ENCODE results near the gene DUT. TPM values are rescaled to one million over a fixed set of nuclear protein-coding genes. Genes with fewer than 3 reads are reported as not detected.

DUT gene
- total and polyA plus RNA-seq, 2 of the 8 experiments (the other 6 are each of a cell fraction or from before 2014, with no cell fraction given), result 71.5 to 246 TPM

DNA sequence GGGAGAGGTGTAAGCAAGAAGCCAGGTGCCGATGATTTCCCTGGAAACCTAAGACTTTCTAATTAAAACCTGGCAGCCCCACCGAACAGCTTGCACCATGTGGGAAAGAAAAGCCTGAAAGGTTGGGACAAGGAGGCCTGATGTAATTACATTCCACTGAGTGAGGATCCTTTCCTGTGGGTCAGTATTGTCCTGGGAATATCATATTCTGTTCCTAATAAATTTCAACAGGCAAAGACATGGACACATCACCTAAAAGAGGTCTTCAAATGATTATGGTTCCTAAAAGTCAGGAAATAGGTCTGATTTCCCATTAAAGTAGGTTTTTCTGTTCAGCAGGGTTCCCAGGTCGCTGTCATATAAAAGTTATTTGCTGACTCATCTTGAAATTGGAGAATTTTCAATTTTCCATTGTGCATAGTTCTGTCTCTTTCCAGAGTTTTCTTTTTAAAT is 58.5 kb downstream of the DUT start:
- FAIRE-seq, result no peak
- Histone ChIP-seq H3K56ac (replicated peaks; ENCODE audit: insufficient read length, low read depth, low read length) (no peak overlapping the region), H2BK120ac (replicated peaks; ENCODE audit: low read depth, low read length) (no peak overlapping the region), H4K5ac (ENCODE audit: insufficient read length, low read depth, low read length) (no peak overlapping the region), H3K18ac (ENCODE audit: extremely low read depth, low read length) (no peak overlapping the region), H4K20me1 (replicated peaks in 1 of 2; ENCODE audit: control insufficient read depth in 1 of 2, insufficient read depth in 2 of 2, low read length in 2 of 2) (no peaks in the 10 kb centered on the region), H2BK5ac (ENCODE audit: low read depth, low read length) (no peak overlapping the region), H3K79me2 (ENCODE audit: control insufficient read depth in 1 of 2, insufficient read depth in 2 of 2, low read length in 2 of 2) (no peaks in the 10 kb centered on the region), H3K23ac (ENCODE audit: insufficient read length) (no peak overlapping the region), H3K27me3 (replicated peaks in 1 of 4; ENCODE audit: control insufficient read depth in 3 of 4, extremely low read depth in 1 of 4, insufficient read depth in 3 of 4, low read length in 3 of 4) (no peaks in the 10 kb centered on the region), H3K14ac (ENCODE audit: insufficient read length) (no peak overlapping the region), H3K4me3 (ENCODE audit: extremely low read depth in 1 of 4, insufficient read depth in 2 of 4, low read depth in 3 of 4, low read length in 4 of 4) (no peak overlapping the region), H3K4ac (replicated peaks; ENCODE audit: insufficient read length, low read depth, low read length) (no peak overlapping the region), H3K36me3 (ENCODE audit: control insufficient read depth in 2 of 4, insufficient read depth in 4 of 4, low read length in 3 of 4) (no peaks in the 10 kb centered on the region), H3K23me2 (ENCODE audit: low read depth, low read length) (no peaks in the 10 kb centered on the region), H3K4me2 (ENCODE audit: insufficient read depth in 1 of 2, low read depth in 2 of 2, low read length in 2 of 2) (no peak overlapping the region), H2BK12ac (ENCODE audit: low read depth, low read length) (no peak overlapping the region), H3K9ac (replicated peaks in 1 of 4; ENCODE audit: extremely low read depth in 1 of 4, low read depth in 3 of 4, low read length in 3 of 4) (no peak overlapping the region), H3K27ac (ENCODE audit: low read depth, low read length) (no peak overlapping the region), H2AFZ (ENCODE audit: low read length) (peak overlapping the region; percentile 54; the same call in 1 of the 2 replicates), H2AK5ac (ENCODE audit: low read depth, low read length) (no peak overlapping the region), H2BK20ac (ENCODE audit: low read length) (no peak overlapping the region), H2BK15ac (ENCODE audit: low read length) (no peak overlapping the region), H4K8ac (ENCODE audit: extremely low read depth, insufficient read depth, low read length) (no peak overlapping the region), H3K9me3 (ENCODE audit: insufficient read depth in 2 of 2, low read depth in 1 of 2, low read length in 1 of 2) (no peaks in the 10 kb centered on the region), H4K91ac (replicated peaks; ENCODE audit: insufficient read length, low read length) (no peak overlapping the region), H3K4me1 (replicated peaks in 1 of 4; ENCODE audit: control insufficient read depth in 3 of 4, insufficient read depth in 4 of 4, low read length in 3 of 4) (no peaks in the 10 kb centered on the region), H3K79me1 (ENCODE audit: low read depth, low read length) (no peaks in the 10 kb centered on the region)
- no peak for TF ChIP-seq SIX5 (IDR thresholded peaks at IDR 0.05; ENCODE audit: low read depth, low read length)
- TF ChIP-seq MAFK (IDR thresholded peaks at IDR 0.05; ENCODE audit: low read depth, low read length), result peak; percentile 65; the same call in 1 of the 2 replicates
- 75% methylated on average over 3 of the region's 3 CpGs; no CpG with 5 or more reads in 1 of the 2 experiments for WGBS, 2 experiments (ENCODE audit: extremely low coverage in 1 of 2, insufficient coverage in 1 of 2, insufficient read length in 1 of 2, insufficient replicate concordance in 2 of 2, low coverage in 1 of 2, low lambda C conversion rate in 2 of 2, missing lambda C conversion rate in 1 of 2)
- POLR2A ChIA-PET (ENCODE audit: partially characterized antibody), result no interaction called here
- peak in 1 of 2 experiments; percentile 30 for DNase-seq (ENCODE audit: low read depth in 1 of 2, low spot score in 2 of 2)
- CTCF ChIA-PET (ENCODE audit: partially characterized antibody), result no interaction called here

Measured in H1 (cell line).